Stimulated activated CD4-positive, alpha-beta T cell treated with anti-CD3 and anti-CD28 coated beads, Interleukin-2, amount 100 ng/mL, for 4 hours (primary cell): ENCODE data around the gene RNF145.
"Not testable (repeated sequence)": the region's sequence is repeated elsewhere in the genome, so short reads cannot be mapped to it uniquely, and the experiment has no call there.

Experiments
- DNase-seq: peaks from one replicate; pipeline ENCODE4 v3.0.0-alpha.2; 2020; ENCODE audit warnings: low read depth

Gene RNF145

GRCh38 chr5:159156426-159157238 lies 52.7 kb downstream of the RNF145 start:
- DNase-seq, result peak; percentile 29

GRCh38 chr5:159155960-159156359 lies 53.4 kb downstream of the RNF145 start:
- no peak for DNase-seq

GRCh38 chr5:159152876-159153275 lies 56.5 kb downstream of the RNF145 start:
- DNase-seq, result no peak

- no peak for DNase-seq
These were observed 60.3 kb downstream of the RNF145 start for GRCh38 chr5:159149085-159149484.

GRCh38 chr5:159147976-159148375 lies 61.4 kb downstream of the RNF145 start:
- no peak for DNase-seq

- DNase-seq, result no peak
These were observed 62.5 kb downstream of the RNF145 start for GRCh38 chr5:159146839-159147238.

GRCh38 chr5:159145160-159145559 lies 64.2 kb downstream of the RNF145 start:
- not testable (repeated sequence) for DNase-seq

- DNase-seq, result no peak
These were observed 69.6 kb downstream of the RNF145 start for GRCh38 chr5:159139802-159140201.

- DNase-seq, result no peak
These were observed 73.3 kb downstream of the RNF145 start for GRCh38 chr5:159135896-159136531.

- no peak for DNase-seq
These were observed 76.2 kb downstream of the RNF145 start for GRCh38 chr5:159133041-159133741.

- no peak for DNase-seq
These were observed 76.8 kb downstream of the RNF145 start for GRCh38 chr5:159132429-159133040.

- DNase-seq, result no peak
These were observed 77.4 kb downstream of the RNF145 start for GRCh38 chr5:159131951-159132350.

GRCh38 chr5:159130871-159131270 lies 78.5 kb downstream of the RNF145 start:
- no peak for DNase-seq

GRCh38 chr5:159128070-159128541 lies 81.2 kb downstream of the RNF145 start:
- no peak for DNase-seq

- no peak for DNase-seq
These were observed 85.7 kb downstream of the RNF145 start for GRCh38 chr5:159123700-159124099.

- DNase-seq, result no peak
These were observed 86.2 kb downstream of the RNF145 start for GRCh38 chr5:159123189-159123588.

GRCh38 chr5:159121061-159121460 lies 88.3 kb downstream of the RNF145 start:
- no peak for DNase-seq

GRCh38 chr5:159120446-159120845 lies 88.9 kb downstream of the RNF145 start:
- DNase-seq, result no peak

GRCh38 chr5:159119842-159120241 lies 89.5 kb downstream of the RNF145 start:
- not testable (repeated sequence) for DNase-seq

- not testable (repeated sequence) for DNase-seq
These were observed 90.2 kb downstream of the RNF145 start for GRCh38 chr5:159118958-159119659.

GRCh38 chr5:159113405-159113804 lies 95.9 kb downstream of the RNF145 start:
- DNase-seq, result no peak

- no peak for DNase-seq
These were observed 96.9 kb downstream of the RNF145 start for GRCh38 chr5:159112436-159112835.
